Activated CD8-positive, alpha-beta T cell treated with anti-CD3 and anti-CD28 coated beads for 36 hours (primary cell): ENCODE results near the gene VPS13D. TPM values are rescaled to one million over a fixed set of nuclear protein-coding genes. Genes with fewer than 3 reads are reported as not detected.

Experiments
- ATAC-seq: fragments of 200-7000 bp; cut with Tn5 transposase; one replicate; pipeline ENCODE4 v1.10.0; 2021; ENCODE audit warnings: mild to moderate bottlenecking, moderate library complexity
- CTCF ChIA-PET: fragments of 350-600 bp; sonication (Branson Sonifier 250); formaldehyde crosslinking; loops from one replicate; lab custom pipeline; 2021; ENCODE audit warnings: antibody characterized with exemption; lab: Charles Lee
- POLR2A ChIA-PET: fragments of 350-600 bp; sonication (Branson Sonifier 250); formaldehyde crosslinking; loops from one replicate; lab custom pipeline; 2021; ENCODE audit warnings: antibody characterized with exemption; lab: Charles Lee
- DNase-seq: peaks from one replicate; pipeline ENCODE4 v3.0.0-alpha.2; 2020
- H3K27ac Mint-ChIP-seq: one replicate; pipeline ENCODE4 v1.8.0; 2021; ENCODE audit warnings: mild to moderate bottlenecking, mixed read lengths
- H3K27me3 Mint-ChIP-seq: one replicate; pipeline ENCODE4 v1.8.0; 2021; ENCODE audit warnings: mixed read lengths
- H3K36me3 Mint-ChIP-seq: one replicate; pipeline ENCODE4 v1.8.0; 2021; ENCODE audit warnings: low read depth, mixed read lengths
- H3K4me1 Mint-ChIP-seq: one replicate; pipeline ENCODE4 v1.8.0; 2021; ENCODE audit warnings: low read depth, mixed read lengths
- H3K4me3 Mint-ChIP-seq: one replicate; pipeline ENCODE4 v1.8.0; 2021; ENCODE audit warnings: mild to moderate bottlenecking, moderate library complexity, mixed read lengths
- H3K9me3 Mint-ChIP-seq: one replicate; pipeline ENCODE4 v1.8.0; 2021; ENCODE audit warnings: mixed read lengths
- CTCF ChIP-seq: fragments of 200-600 bp; IDR thresholded peaks from one replicate; pipeline ENCODE4 v1.8.0; 2022; ENCODE audit warnings: antibody characterized with exemption, mild to moderate bottlenecking
- intact Hi-C: fragments of 100-400 bp; cut with micrococcal nuclease; formaldehyde crosslinking; loops from one replicate; pipeline ENCODE4 v1.10.0; 2022
- total RNA-seq, 2 experiments: library from RNA; stranded (reverse); gene quantifications; one replicate each; pipeline ENCODE4 v1.2.3, GENCODE V29; 2021

The VPS13D gene
- total RNA-seq, 2 experiments from 2014 or later: 28.1 to 30.7 TPM

GRCh38 chr1:12472156-12472797, 242.4 kb downstream of the VPS13D start:
- TF ChIP-seq CTCF: no peak
- Mint-ChIP-seq H3K4me1 (peaks cover 90% of the 10 kb centered on the region), H3K4me3 (peak overlapping the region; percentile 67), H3K27me3 (no peaks in the 10 kb centered on the region), H3K36me3 (peaks cover 68% of the 10 kb centered on the region), H3K27ac (peak overlapping the region; percentile 95), H3K9me3 (peaks cover 8% of the 10 kb centered on the region)
- DNase-seq: no peak
- intact Hi-C loops: loop anchor here (2.0 kb wide), 2 partner anchors 37 to 147 kb away; partner anchors contain the start of gene DHRS3
- CTCF ChIA-PET: interaction anchor here (0.9 to 2.8 kb wide), 9 partner anchors 9 to 186 kb away, joined by 3 to 6 read pairs (median 4); partner anchors contain the start of gene DHRS3
- ATAC-seq: no peak
- POLR2A ChIA-PET: interaction anchor here (0.9 to 6.5 kb wide), 13 partner anchors 9 to 564 kb away, joined by 3 to 49 read pairs (median 6); no protein-coding TSS in a partner anchor

GRCh38 chr1:12472798-12473551, 243.1 kb downstream of the VPS13D start:
- DNase-seq: peak; percentile 92
- Mint-ChIP-seq H3K4me3 (peak overlapping the region; percentile 67), H3K9me3 (peaks cover 8% of the 10 kb centered on the region), H3K36me3 (peaks cover 66% of the 10 kb centered on the region), H3K27me3 (no peaks in the 10 kb centered on the region), H3K4me1 (peaks cover 90% of the 10 kb centered on the region), H3K27ac (peak overlapping the region; percentile 95)
- ChIA-PET CTCF (interaction anchor here (1.3 to 2.3 kb wide), 8 partner anchors 10 to 186 kb away, joined by 3 to 6 read pairs (median 5); no protein-coding TSS in a partner anchor), POLR2A (interaction anchor here (0.8 to 6.5 kb wide), 15 partner anchors 10 to 565 kb away, joined by 3 to 49 read pairs (median 6); no protein-coding TSS in a partner anchor)
- intact Hi-C loops: loop anchor here (1.0 to 2.0 kb wide), 3 partner anchors 24 to 146 kb away; partner anchors contain the start of gene DHRS3
- no peak for TF ChIP-seq CTCF
- peak; percentile 87 for ATAC-seq

- Mint-ChIP-seq H3K36me3 (peaks cover 65% of the 10 kb centered on the region), H3K27me3 (no peaks in the 10 kb centered on the region), H3K4me3 (no peak overlapping the region), H3K27ac (peak overlapping the region; percentile 95), H3K4me1 (peaks cover 92% of the 10 kb centered on the region), H3K9me3 (peaks cover 8% of the 10 kb centered on the region)
- ChIA-PET POLR2A (interaction anchor here (0.8 to 6.5 kb wide), 9 partner anchors 11 to 143 kb away, joined by 3 to 49 read pairs (median 6); no protein-coding TSS in a partner anchor), CTCF (interaction anchor here (1.4 to 2.3 kb wide), 5 partner anchors 26 to 58 kb away, joined by 3 to 6 read pairs (median 4); no protein-coding TSS in a partner anchor)
- TF ChIP-seq CTCF: no peak
- ATAC-seq (no peak), DNase-seq (no peak)
- intact Hi-C loops: loop anchor here (1.0 to 2.0 kb wide), 3 partner anchors 24 to 145 kb away; partner anchors contain the start of gene DHRS3
Measured at GRCh38 chr1:12473596-12474362, 243.9 kb downstream of the VPS13D start.

GRCh38 chr1:12475101-12475500, 245.3 kb downstream of the VPS13D start:
- DNase-seq (no peak), ATAC-seq (no peak)
- H3K9me3 Mint-ChIP-seq: peaks cover 8% of the 10 kb centered on the region
- H3K36me3 Mint-ChIP-seq: peaks cover 74% of the 10 kb centered on the region
- ChIA-PET CTCF (interaction anchor here (0.8 to 4.7 kb wide), 7 partner anchors 13 to 350 kb away, joined by 3 to 18 read pairs (median 3); no protein-coding TSS in a partner anchor), POLR2A (interaction anchor here (0.7 to 6.5 kb wide), 11 partner anchors 8 to 142 kb away, joined by 3 to 49 read pairs (median 5); no protein-coding TSS in a partner anchor)
- intact Hi-C loops: loop anchor here (5.0 kb wide), 1 partner anchor 37 kb away; no protein-coding TSS in a partner anchor
- H3K4me1 Mint-ChIP-seq: peaks cover 95% of the 10 kb centered on the region
- H3K4me3 Mint-ChIP-seq: no peak overlapping the region
- TF ChIP-seq CTCF: no peak
- H3K27me3 Mint-ChIP-seq: no peaks in the 10 kb centered on the region
- peak overlapping the region; percentile 95 for H3K27ac Mint-ChIP-seq
